Fibroblast of the conjunctiva (primary cell): ENCODE results near the gene PSMB7.

Experiments used
- DNase-seq: peaks from one replicate; pipeline ENCODE4 v3.0.0-alpha.2; 2010; ENCODE audit warnings: low read depth

The PSMB7 gene

GRCh38 chr9:124325816-124326215 is 89.4 kb downstream of the PSMB7 start:
- no peak for DNase-seq

- DNase-seq, result no peak
Observed at GRCh38 chr9:124323904-124324303, 91.3 kb downstream of the PSMB7 start.

GRCh38 chr9:124322618-124323432 is 92.4 kb downstream of the PSMB7 start:
- DNase-seq, result no peak

GRCh38 chr9:124321935-124322334 is 93.3 kb downstream of the PSMB7 start:
- DNase-seq, result no peak

- no peak for DNase-seq
Observed at GRCh38 chr9:124321416-124321815, 93.8 kb downstream of the PSMB7 start.

- DNase-seq, result peak; percentile 44
Observed at GRCh38 chr9:124320062-124320973, 94.9 kb downstream of the PSMB7 start.

GRCh38 chr9:124315882-124316281 is 99.4 kb downstream of the PSMB7 start:
- no peak for DNase-seq

GRCh38 chr9:124313940-124314339 is 101.3 kb downstream of the PSMB7 start:
- DNase-seq, result no peak

- no peak for DNase-seq
Observed at GRCh38 chr9:124312290-124313265, 102.7 kb downstream of the PSMB7 start.

GRCh38 chr9:124311283-124311682 is 104.0 kb downstream of the PSMB7 start:
- no peak for DNase-seq

GRCh38 chr9:124309667-124310084 is 105.6 kb downstream of the PSMB7 start:
- peak; percentile 80 for DNase-seq

- no peak for DNase-seq
Observed at GRCh38 chr9:124308606-124309491, 106.4 kb downstream of the PSMB7 start.

GRCh38 chr9:124307379-124308030 is 107.7 kb downstream of the PSMB7 start:
- DNase-seq, result no peak

- DNase-seq, result peak; percentile 73
Observed at GRCh38 chr9:124306098-124306735, 109.0 kb downstream of the PSMB7 start.

- DNase-seq, result no peak
Observed at GRCh38 chr9:124304285-124304684, 111.0 kb downstream of the PSMB7 start.

- no peak for DNase-seq
Observed at GRCh38 chr9:124303762-124304161, 111.5 kb downstream of the PSMB7 start.
